Measurements from ENCODE around the gene GALNT17.
"Not testable (repeated sequence)": the region's sequence is repeated elsewhere in the genome, so short reads cannot be mapped to it uniquely, and the experiment has no call there.

GALNT17 gene

DNA sequence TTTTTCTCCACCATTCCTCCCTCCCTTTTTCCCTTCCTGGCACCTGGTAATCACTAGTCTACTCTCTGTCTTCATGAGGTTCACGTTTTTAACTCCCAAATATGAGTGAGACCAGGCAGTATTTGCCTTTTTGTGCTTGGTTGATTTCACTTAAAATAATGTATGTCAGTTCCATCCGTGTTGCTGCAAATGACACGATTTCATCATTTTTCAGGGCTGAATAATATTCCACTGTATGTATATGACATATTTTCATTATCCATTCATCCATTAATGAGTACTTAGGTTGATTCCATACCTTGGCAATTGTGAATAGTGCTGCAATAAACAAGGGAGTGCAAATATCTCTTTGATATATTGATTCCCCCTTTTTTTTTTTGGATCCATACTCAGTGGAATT lies 25.8 kb downstream of the GALNT17 start:
- in situ Hi-C loops (cut with MboI; ENCODE audit: low sequenced_read_pairs), result no loop called here

DNA sequence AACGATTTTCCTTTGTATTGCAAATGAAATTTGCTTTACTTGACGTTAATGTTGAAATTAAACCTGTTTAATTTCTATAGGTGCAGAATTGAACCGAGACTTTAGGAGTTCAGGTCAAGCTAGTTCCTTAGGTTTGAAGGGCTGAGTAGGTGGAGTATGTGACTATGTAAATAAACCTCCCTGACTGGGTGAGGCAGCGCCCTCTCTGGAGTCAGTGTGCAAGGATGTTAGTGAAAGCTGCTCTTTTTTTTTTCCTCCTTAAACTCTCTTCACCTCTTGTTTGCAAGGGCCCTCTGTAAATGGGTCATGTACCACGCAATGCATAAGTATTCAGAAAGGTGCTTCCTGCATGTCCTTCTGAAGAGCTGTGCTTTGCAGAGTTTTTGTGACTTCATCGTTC lies 33.8 kb downstream of the GALNT17 start:
- in situ Hi-C loops (cut with MboI; ENCODE audit: low sequenced_read_pairs), result no loop called here

DNA sequence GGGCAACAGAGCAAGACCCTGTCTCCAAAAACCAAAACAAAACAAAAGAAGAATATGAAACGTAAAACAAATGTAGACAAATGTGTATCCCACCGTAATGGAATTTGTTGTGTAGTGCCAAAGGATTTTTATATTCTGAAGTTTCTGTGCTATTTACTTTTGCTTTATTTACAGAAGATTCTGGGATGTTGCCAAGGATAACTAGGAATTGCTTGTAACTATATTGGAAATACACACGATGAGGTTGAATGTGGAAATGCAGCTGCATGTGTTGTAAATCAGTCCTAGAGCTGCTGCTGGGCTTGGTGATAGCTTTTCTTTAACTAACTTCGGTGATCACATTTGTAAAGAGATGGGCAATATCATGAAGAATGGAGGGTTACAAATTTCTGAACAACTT lies 39.5 kb downstream of the GALNT17 start:
- in situ Hi-C loops (cut with MboI; ENCODE audit: low sequenced_read_pairs), result no loop called here

DNA sequence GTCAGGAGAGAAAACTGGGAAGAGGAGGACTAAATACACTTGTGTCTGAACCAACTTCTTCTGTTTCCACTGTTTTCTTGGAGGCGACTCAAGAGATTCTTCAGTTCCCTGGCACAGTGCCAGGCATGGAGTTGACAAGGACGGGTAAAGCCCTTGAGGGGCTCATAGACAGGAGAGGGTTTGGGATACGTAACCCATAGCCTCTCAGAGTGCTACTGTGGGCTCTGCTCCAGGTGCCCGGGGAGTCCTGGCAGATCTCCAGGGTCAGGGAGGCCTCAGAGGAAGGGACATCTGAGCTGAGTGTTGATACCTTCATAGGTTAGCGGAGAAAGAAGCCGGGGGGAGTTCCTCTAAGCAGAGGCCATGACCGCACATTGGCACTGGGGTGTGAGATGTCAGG lies 42.0 kb downstream of the GALNT17 start:
- in situ Hi-C loops (cut with MboI; ENCODE audit: low sequenced_read_pairs), result no loop called here

DNA sequence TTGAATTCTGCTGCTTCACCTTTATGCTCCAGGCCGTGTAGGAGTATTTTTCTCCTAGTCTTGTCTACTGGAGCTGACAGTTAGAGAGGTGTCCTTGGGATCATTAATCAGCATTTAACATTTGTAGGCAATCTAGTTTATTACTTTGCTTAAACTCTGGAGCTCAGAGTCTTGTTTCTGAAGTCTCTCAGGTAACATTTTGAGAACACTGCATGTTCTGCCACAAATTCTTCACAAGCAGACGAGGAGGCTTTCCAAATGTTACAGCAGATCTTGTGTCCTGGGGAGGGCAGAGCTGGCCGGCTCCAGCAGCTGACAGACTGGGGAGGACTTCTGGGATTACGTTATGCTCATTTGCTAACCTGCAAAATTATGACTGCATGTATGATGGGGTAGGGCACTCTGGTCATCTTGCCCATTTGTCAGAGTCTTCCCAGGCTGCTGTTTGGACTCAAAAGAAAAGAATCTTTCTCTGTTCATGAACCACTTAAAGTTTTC lies 50.5 kb downstream of the GALNT17 start:
- in situ Hi-C loops (cut with MboI; ENCODE audit: low sequenced_read_pairs), result no loop called here

DNA sequence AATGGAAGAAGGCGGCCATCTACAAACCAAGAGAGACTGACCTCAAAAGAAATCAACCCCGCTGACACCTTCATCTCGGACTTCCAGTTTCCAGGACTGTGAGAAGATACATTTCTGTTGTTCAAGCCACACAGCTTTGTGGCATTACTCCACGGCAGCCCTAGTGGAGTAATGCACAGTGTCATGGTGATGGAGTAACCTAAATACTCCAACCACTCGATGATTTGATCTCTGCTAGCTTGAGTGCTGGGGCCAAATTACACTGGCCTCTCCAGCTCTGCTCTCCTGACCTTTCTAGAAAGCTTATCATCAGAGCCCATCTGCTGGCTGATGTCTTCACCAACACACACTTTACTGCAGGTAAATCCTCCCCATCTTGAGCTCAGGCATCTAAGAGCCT lies 52.2 kb downstream of the GALNT17 start:
- in situ Hi-C loops (cut with MboI; ENCODE audit: low sequenced_read_pairs), result no loop called here

DNA sequence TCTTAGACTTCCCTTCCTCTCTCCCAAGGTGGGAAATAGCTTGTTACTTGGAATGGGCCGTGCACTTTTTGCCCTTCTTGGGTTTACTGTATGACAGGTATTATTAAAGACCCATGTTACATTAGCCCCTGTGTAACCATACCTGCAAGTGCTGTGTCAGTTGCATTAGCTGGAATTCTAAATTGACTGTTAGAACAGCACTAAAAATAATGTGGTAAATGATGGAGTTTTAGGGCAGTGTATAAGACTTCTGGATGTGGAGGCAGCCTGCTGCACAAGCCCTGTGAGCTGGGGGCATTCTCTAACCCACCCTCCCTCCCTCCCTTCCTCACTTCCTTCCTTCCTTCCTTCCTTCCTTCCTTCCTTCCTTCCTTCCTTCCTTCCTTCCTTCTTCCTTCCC lies 52.7 kb downstream of the GALNT17 start:
- in situ Hi-C loops (cut with MboI; ENCODE audit: low sequenced_read_pairs), result no loop called here

DNA sequence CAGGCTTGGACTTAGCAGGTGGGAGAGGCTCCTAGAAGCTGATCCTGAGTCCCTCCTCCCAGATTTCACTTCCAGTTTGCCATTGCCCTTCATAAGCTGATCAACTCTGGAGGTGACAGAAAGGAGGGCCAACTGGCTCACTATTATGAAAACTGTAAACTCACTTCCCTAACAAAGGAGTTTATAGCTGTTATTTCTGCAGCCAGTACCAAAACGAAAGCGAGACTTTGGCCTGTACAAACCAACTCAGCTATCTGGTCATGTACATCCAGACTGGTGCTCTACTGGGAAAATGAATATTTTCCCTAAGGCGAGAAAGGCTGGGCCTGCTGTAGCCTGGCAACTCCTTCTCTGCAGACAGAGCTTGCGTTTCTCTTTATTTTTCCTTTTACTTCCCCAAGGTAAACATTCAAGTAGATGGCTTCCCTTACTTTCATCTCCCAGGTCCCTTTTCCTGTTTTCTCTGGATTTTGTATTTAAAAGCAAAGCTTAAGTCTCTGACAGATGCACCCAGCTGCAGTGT lies 54.7 kb downstream of the GALNT17 start:
- in situ Hi-C loops (cut with MboI; ENCODE audit: low sequenced_read_pairs), result no loop called here

DNA sequence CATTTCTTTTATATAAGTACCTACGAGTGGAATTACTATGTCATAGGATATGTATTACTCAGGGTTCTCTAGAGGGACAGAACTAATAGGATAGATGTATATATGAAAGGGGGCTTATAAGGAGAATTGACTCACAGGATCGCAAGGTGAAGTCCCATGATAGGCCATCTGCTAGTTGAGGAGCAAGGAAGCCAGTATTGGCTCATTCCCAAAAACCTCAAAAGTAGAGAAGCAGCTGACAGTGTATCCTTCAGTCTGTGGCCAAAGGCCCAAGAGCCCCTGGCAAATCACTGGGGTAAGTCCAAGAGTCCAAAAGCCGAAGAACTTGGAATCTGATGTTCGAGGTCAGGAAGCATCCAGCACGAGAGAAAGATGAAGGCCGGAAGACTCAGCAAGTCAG lies 59.8 kb downstream of the GALNT17 start:
- in situ Hi-C loops (cut with MboI; ENCODE audit: low sequenced_read_pairs), result no loop called here

DNA sequence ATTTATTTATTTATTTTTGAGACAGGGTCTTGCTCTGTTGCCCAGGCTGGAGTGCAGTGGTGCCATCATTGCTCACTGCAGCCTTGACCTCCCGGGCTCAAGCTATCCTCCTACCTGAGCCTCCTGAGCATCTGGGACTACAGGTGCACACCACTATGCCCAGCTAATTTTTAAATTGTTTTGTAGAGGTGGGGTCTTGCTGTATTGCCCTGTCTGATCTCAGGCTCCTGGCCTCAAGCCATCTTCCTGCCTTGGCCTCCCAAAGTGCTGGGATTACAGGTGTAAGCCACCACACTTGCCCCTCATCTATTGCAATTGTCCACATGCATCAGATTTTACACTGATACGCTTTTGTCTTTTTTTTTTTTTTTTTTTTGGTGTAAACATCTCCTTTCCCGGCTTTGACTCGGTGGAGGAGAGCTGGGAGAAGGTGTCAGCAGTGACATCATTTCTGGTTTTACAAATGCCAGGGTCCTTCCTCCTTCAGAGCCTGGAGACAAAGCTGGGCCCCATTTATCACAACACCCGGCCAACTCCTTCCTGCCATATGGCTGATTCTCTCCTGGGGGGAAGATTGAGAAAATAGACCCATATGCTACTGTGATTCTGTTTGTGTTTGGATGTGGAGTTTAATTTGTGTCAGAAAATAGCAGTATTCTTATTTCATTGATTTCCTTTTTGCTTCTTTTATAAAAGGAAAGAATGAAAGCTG lies 61.3 kb downstream of the GALNT17 start:
- in situ Hi-C loops (cut with MboI; ENCODE audit: low sequenced_read_pairs), result no loop called here

DNA sequence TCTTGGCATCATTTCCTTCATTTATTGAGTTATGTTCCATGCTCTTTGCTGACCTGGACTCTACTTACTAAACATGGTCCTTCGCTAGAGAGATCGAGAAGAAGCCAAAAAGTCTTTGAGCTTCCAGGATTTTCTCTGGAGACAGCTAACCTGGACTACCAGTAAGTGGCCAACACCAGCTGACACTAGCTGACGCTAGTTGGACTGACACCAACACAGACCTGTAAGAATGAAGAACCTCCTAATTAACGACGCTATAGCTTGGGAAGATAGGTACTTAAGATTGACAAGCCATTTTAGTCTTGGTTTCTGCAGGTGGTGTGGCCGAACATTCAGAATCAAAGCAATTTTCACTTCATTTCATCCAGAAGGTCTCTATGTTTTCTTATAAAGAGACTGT lies 66.4 kb downstream of the GALNT17 start:
- in situ Hi-C loops (cut with MboI; ENCODE audit: low sequenced_read_pairs), result no loop called here

DNA sequence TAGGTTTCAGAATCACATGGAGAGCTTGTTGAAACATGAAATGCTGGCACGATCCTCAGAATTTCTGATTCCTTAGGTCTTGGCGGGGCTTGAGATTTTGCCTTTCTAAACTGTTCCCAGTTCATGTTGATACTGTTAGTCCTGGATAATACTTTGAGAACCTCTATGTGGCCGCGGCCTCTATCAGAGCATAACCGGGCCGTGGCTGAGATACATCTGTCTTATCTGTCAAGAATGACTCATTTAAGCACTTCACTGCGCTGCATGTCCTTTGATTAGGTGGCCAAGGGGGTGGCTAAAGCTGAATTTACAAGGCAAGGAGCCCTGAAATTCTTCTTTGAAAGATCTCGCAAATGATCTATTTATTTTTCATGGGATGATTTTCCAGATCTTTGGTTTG lies 66.9 kb downstream of the GALNT17 start:
- in situ Hi-C loops (cut with MboI; ENCODE audit: low sequenced_read_pairs), result no loop called here

DNA sequence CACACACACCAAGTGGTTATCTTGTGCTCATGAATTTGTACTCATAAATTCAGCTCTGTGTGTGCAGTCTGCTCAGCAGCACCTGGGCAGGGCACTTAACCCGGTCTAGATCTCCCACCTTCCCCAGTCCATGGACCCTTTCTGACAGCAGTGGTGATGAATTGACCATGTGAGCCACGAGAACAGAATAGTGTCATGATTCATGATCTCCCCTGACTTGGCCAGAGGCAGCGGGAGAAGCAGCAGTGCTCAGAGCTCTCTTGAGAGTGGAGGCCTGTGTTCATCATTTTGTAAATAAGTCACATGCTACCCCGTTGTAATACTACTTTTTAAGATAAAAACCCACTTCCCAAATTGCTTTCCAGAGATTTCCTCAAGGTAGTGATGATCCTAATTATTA lies 74.2 kb downstream of the GALNT17 start:
- in situ Hi-C loops (cut with MboI; ENCODE audit: low sequenced_read_pairs), result no loop called here

DNA sequence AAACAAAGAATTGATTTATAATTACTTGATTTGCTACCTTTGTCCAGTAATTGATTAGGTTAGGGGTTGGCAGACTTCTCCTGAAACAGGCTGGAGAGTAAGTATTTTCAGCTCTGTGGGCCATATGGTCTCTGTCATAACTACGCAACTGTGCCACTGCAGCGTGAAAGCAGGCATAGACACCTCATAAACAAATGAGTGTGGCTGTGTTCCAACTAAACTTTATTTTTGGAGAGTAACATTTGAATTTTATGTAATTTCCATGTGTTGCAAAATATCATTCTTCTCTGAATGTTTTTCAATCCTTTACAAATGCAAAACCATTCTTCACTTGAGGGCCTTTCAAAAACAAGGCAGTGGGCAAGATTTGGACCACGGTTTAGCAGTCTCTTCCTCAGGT lies 76.9 kb downstream of the GALNT17 start:
- in situ Hi-C loops (cut with MboI; ENCODE audit: low sequenced_read_pairs), result no loop called here

DNA sequence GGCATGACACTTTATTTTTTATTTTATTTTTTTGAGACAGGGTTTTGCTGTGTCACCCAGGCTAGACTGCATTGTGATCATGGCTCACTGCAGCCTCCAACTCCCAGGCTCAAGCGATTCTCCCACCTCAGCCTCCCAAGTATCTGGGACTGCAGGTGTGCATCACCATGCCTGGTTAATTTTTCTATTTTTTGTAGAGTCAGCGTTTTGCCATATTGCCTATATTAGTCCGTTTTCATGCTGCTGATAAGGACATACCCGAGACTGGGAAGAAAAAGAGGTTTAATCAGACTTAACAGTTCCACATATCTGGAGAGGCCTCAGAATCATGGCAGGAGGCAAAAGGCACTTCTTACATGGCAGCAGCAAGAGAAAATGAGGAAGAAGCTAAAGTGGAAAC lies 77.5 kb downstream of the GALNT17 start:
- in situ Hi-C loops (cut with MboI; ENCODE audit: low sequenced_read_pairs), result not testable (repeated sequence)

DNA sequence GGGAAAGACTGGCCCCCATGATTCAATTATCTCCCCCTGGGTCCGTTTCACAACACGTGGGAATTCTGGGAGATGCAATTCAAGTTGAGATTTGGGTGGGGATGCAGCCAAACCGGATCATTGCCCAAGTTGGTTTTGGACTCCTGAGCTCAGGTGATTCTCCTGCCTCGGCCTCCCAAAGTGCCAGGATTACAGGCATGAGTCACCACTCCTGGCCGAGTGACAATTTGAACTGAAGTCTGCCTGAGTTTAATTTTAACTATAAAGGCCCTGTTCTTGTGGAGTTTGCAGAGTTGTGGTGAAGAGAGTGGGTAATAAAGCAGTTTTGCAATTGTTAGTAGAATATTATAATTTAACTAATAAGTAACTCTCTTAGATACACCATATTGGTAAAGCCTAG lies 78.3 kb downstream of the GALNT17 start:
- in situ Hi-C loops (cut with MboI; ENCODE audit: low sequenced_read_pairs), result no loop called here

DNA sequence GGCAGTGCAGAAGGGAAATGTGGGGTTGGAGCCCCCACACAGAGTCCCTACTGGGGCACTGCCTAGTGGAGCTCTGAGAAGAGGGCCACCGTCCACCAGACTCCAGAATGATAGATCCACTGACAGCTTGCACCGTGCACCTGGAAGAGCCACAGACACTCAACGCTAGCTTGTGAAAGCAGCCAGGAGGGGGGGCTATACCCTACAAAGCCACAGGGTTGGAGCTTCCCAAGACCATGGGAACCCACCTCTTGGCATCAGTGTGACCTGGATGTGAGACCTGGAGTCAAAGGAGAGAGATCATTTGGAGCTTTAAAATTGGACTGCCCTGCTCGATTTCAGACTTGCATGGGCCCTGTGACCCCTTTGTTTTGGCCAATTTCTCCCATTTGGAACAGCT lies 80.5 kb downstream of the GALNT17 start:
- in situ Hi-C loops (cut with MboI; ENCODE audit: low sequenced_read_pairs), result not testable (repeated sequence)

DNA sequence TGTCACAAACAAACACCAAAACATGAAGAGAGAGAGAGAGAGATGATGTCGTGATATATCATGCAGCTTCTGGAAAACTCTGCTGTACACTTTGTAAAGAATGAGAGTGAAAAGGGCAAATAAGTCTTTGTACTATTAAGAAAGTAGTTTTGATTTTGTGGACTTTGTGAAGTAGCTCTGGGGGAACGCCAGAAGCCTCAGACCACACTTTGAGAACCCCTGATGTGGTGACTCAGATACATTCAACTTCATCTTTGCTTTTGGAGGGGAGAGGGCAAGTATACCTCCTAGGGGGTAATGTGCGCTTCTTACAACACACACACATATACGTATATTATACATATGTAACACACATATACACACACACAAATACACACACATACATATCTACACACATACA lies 84.3 kb downstream of the GALNT17 start:
- in situ Hi-C loops (cut with MboI; ENCODE audit: low sequenced_read_pairs), result no loop called here

DNA sequence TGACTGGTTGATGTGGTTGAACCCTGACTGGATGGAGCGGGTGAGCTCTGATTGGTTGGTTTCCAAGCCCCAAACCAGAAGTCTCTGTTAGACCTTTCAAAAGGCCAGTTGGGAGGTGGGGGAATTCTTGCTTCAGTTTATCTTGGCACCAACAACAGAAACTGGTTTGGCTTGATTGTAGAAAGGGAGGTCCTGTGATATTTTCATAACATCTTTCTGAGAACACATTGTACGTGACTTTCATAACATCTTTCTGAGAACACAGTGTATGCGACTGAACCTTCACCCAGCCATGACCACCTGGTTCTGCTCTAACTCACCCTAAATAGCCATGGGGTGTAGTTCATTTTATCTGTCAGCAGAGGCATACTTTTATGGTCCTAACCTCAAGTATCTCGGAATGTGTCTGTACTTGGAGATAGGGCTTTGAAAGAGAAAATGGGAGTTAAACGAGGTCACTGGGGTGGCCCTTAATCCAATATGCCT lies 88.3 kb downstream of the GALNT17 start:
- in situ Hi-C loops (cut with MboI; ENCODE audit: low sequenced_read_pairs), result no loop called here

DNA sequence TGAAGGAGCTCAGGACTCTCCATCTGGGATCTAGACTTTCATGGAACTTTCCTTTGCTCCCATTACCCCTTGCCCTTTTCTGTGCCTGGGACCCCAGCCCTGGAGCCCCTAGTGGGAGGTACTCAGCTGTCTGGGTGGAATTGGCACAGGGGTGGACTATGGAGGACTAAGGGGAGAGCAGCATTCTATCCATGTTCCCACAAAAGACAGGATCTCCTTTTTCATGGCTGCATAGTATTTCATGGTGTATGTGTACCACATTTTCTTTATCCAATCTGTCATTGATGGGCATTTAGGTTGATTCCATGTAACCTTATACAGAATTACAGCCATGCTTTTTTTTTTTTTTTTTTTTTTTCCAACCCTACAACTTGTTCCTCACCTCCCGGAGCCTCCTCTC lies 89.1 kb downstream of the GALNT17 start:
- in situ Hi-C loops (cut with MboI; ENCODE audit: low sequenced_read_pairs), result no loop called here

DNA sequence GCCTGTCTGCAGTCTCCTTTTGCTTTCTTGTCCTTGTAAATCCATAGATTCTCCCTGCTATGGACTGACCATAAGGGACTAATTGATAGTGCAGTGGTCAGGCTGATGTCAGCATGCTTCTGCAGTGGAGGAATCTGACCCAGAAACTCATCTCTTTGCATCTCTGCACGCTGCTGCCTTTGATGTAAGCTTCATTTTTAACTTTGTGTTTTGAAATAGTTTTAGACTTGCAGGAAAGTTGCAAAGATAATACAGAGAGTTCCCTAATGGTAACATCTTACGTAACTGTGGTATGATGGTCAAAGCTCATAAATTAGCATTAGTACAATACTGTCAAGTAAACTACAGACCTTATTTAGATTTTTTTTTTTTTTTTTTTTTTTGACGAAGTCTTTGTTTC lies 89.6 kb downstream of the GALNT17 start:
- in situ Hi-C loops (cut with MboI; ENCODE audit: low sequenced_read_pairs), result no loop called here

DNA sequence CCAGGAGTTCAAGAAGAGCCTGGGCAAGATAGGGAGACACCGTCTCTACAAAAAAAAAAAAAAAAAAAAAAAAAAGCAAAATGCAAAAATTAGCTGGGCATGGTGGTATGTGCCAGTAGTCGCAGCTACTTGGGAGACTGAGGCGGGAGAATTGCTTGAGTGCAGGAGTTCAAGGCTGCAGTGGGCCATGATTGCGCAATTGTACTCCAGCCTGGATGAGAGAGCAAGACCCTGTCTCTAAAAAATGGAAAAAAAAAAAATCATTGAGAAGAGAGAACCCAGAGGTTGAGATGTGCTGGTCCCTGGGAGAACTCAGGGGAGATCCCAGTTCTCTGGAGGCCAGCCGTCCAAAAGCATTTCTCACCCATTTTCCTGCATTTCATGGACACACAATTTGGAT lies 95.2 kb downstream of the GALNT17 start:
- in situ Hi-C loops (cut with MboI; ENCODE audit: low sequenced_read_pairs), result no loop called here

DNA sequence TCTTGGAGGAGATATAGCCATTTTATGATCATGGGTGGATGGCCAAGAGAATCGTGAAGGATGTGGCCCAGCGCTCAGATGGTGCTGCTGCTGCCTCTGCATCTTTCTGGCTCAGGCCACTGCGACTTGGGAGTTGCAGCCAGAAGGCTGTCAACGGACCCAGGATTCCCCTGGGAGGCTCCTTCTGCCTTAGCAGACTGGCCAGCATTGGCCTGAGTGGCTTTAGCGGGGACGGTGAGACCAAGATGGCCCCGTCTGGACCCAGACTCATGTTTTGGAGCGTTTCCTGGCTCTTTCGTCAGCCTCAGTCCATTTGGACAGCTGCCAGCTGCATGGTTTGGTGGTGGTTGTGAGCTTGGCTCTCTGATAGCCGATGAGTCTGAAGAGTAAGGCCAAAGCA lies 97.2 kb downstream of the GALNT17 start:
- in situ Hi-C loops (cut with MboI; ENCODE audit: low sequenced_read_pairs), result no loop called here
